HL-60 (cell line): ENCODE data around the gene ANXA2R.
"Not testable (repeated sequence)": the region's sequence is repeated elsewhere in the genome, so short reads cannot be mapped to it uniquely, and the experiment has no call there.

Experiments used
- DNase-seq, 2 experiments: peaks; one replicate each; pipeline ENCODE4 v3.0.0-alpha.2; 2010 to 2020; ENCODE audit warnings: low read depth in 1 of 2, low spot score in 1 of 2
- H3K27ac ChIP-seq: fragments of 250-450 bp; sonication (Bioruptor Pico); replicated peaks from 2 replicates; pipeline ENCODE4 v1.5.1; 2020; ENCODE audit warnings: mild to moderate bottlenecking, moderate library complexity
- H3K27me3 ChIP-seq: fragments of 250-450 bp; sonication (Bioruptor Pico); 2 replicates; pipeline ENCODE4 v1.5.1; 2021; ENCODE audit warnings: mild to moderate bottlenecking, moderate library complexity; ENCODE audit not compliant: insufficient read depth, poor library complexity, severe bottlenecking
- H3K4me3 ChIP-seq: replicated peaks from 2 replicates; pipeline ENCODE4 v1.5.1; 2011; ENCODE audit warnings: mild to moderate bottlenecking, control low read depth, low read length; ENCODE audit not compliant: insufficient read depth
- GABPA ChIP-seq: IDR thresholded peaks from 2 replicates; pipeline ENCODE4 v1.6.1; 2012; ENCODE audit warnings: low read depth
- POLR2AphosphoS5 ChIP-seq: IDR thresholded peaks from 2 replicates; pipeline ENCODE4 v1.6.1; 2012; ENCODE audit warnings: low read depth
- SPI1 ChIP-seq: IDR thresholded peaks from 2 replicates; pipeline ENCODE4 v1.6.1; 2012; ENCODE audit warnings: low read depth, mild to moderate bottlenecking, borderline replicate concordance
- TF ChIP-seq, protein P1 (sequence below): IDR thresholded peaks from one replicate; pipeline ENCODE4 v1.5.1; 2011; ENCODE audit warnings: low read length, control low read depth, inconsistent platforms; ENCODE audit not compliant: insufficient read depth
- TF ChIP-seq, protein P2 (sequence below): IDR thresholded peaks from 2 replicates; pipeline ENCODE4 v1.6.1; 2012; ENCODE audit warnings: low read depth; ENCODE audit not compliant: insufficient replicate concordance

The ANXA2R gene

DNA sequence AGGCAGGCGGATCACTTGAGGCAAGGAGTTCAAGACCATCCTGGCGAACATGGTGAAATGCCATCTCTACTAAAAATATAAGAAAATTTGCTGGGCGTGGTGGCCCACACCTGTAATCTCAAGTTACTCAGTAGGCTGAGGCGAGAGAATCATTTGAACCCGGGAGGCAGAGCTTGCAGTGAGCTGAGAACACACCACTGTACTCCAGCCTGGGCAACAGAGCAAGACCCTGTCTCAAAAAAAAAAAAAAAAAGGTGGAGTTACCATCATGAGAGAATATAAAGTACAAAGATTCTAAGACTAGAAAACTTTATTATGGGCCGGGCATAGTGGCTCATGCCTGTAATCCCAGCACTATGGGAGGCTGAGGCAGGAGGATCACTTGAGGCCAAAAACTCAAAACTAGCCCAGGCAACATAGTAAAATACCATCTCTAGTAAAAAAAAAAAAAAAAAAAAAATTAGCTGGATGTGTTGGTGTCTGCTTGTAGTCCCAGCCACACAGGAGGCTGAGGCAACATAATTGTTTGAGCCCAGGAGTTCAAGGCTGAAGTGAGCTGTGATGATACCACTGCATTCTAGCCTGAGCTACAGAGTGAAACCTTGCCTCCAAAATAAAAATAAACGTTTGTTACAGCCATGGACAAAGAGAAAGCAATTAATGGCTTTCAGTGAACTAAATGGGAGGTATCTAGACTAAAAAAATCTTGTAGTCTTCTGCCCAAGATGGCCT is 12.9 kb downstream of the ANXA2R start:
- Histone ChIP-seq H3K4me3 (no peak overlapping the region), H3K27ac (no peak overlapping the region), H3K27me3 (no peaks in the 10 kb centered on the region)
- DNase-seq, result no peak
- TF ChIP-seq GABPA (no peak), POLR2AphosphoS5 (no peak), SPI1 (no peak)
- TF ChIP-seq, protein P1, sequence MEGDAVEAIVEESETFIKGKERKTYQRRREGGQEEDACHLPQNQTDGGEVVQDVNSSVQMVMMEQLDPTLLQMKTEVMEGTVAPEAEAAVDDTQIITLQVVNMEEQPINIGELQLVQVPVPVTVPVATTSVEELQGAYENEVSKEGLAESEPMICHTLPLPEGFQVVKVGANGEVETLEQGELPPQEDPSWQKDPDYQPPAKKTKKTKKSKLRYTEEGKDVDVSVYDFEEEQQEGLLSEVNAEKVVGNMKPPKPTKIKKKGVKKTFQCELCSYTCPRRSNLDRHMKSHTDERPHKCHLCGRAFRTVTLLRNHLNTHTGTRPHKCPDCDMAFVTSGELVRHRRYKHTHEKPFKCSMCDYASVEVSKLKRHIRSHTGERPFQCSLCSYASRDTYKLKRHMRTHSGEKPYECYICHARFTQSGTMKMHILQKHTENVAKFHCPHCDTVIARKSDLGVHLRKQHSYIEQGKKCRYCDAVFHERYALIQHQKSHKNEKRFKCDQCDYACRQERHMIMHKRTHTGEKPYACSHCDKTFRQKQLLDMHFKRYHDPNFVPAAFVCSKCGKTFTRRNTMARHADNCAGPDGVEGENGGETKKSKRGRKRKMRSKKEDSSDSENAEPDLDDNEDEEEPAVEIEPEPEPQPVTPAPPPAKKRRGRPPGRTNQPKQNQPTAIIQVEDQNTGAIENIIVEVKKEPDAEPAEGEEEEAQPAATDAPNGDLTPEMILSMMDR, result no peak
- TF ChIP-seq, protein P2, sequence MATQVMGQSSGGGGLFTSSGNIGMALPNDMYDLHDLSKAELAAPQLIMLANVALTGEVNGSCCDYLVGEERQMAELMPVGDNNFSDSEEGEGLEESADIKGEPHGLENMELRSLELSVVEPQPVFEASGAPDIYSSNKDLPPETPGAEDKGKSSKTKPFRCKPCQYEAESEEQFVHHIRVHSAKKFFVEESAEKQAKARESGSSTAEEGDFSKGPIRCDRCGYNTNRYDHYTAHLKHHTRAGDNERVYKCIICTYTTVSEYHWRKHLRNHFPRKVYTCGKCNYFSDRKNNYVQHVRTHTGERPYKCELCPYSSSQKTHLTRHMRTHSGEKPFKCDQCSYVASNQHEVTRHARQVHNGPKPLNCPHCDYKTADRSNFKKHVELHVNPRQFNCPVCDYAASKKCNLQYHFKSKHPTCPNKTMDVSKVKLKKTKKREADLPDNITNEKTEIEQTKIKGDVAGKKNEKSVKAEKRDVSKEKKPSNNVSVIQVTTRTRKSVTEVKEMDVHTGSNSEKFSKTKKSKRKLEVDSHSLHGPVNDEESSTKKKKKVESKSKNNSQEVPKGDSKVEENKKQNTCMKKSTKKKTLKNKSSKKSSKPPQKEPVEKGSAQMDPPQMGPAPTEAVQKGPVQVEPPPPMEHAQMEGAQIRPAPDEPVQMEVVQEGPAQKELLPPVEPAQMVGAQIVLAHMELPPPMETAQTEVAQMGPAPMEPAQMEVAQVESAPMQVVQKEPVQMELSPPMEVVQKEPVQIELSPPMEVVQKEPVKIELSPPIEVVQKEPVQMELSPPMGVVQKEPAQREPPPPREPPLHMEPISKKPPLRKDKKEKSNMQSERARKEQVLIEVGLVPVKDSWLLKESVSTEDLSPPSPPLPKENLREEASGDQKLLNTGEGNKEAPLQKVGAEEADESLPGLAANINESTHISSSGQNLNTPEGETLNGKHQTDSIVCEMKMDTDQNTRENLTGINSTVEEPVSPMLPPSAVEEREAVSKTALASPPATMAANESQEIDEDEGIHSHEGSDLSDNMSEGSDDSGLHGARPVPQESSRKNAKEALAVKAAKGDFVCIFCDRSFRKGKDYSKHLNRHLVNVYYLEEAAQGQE, result no peak

DNA sequence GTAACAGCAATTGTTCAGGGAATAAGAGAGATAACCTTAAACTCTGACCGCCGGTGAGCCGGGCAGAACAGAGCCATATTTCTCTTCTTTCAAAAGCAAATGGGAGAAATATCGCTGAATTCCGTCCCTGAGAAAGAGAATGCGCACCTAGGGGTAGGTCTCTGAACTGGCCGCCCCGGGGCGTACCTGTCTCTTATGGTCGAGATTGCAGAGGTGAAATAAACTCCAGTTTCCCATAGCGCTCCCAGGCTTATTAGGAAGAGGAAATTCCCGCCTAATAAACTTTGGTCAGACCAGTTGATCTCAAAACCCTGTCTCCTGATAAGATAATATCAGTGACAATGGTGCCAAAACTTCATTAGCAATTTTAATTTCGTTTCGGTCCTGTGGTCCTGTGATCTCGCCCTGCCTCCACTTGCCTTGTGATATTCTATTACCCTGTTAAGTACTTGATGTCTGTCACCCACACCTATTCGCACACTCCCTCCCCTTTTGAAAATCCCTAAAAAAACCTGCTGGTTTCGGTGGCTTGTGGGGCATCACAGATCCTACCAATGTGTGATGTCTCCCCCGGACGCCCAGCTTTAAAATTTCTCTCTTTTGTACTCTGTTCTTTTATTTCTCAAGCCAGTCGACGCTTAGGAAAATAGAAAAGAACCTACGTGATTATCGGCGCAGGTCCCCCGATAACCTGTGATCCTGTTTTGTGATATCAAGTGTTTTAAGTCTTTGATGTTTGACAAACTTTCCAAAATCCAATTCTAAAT is 14.8 kb downstream of the ANXA2R start:
- DNase-seq, H3K27me3 ChIP-seq, H3K27ac ChIP-seq, H3K4me3 ChIP-seq: not testable (repeated sequence)

DNA sequence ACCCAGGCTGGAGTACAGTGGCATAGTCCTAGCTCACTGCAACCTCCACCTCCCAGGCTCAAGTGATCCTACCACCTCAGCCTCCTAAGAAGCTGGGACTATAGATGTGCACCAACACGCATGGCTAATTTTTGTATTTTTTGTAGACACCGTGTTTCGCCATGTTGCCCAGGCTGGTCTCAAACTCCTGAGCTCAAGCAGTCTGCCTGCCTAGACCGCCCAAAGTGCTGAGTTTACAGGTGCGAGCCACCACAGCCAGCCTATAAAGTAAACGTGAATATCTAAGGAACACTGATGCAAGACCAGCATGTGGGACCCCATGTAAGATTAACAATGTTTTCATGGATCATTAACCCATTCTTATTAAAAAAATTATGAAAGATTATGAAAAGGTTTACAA is 15.9 kb downstream of the ANXA2R start:
- DNase-seq, result no peak
- TF ChIP-seq, protein P2, result no peak
- TF ChIP-seq SPI1 (no peak), POLR2AphosphoS5 (no peak), GABPA (no peak)
- TF ChIP-seq, protein P1, result no peak
- no peak overlapping the region for H3K4me3 ChIP-seq
- H3K27ac ChIP-seq, result no peak overlapping the region
- H3K27me3 ChIP-seq, result no peaks in the 10 kb centered on the region

DNA sequence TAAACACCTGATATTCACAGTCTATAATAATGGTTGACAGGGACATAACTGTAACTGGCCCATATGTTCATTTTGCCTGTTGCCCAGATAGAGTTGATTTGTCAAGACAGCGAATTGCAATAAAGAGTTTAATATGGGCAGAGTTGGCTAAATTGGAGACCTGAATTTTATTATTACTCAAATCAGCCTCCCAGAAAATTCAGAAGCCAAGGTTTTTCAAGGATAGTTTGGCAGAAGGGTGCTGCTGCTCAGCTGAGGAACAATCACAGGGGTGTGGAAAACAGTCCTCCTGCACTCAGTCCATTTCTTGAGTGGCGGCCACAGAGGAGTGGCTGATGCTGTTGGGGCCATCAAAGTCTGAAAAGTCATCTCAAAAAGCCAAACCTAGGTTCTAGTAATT is 19.0 kb downstream of the ANXA2R start:
- Histone ChIP-seq H3K27ac (no peak overlapping the region), H3K4me3 (no peak overlapping the region), H3K27me3 (no peaks in the 10 kb centered on the region)
- DNase-seq, result no peak
- no peak for TF ChIP-seq GABPA
- TF ChIP-seq SPI1, result no peak
- TF ChIP-seq POLR2AphosphoS5, result no peak
- TF ChIP-seq, protein P1, result no peak
- TF ChIP-seq, protein P2, result no peak
